Measurements from ENCODE around the gene MAT2A. TPM values are rescaled to one million over a fixed set of nuclear protein-coding genes. Genes with fewer than 3 reads are reported as not detected.

The MAT2A gene
- total RNA-seq, 1 experiment from 2014 or later = 444 TPM

DNA sequence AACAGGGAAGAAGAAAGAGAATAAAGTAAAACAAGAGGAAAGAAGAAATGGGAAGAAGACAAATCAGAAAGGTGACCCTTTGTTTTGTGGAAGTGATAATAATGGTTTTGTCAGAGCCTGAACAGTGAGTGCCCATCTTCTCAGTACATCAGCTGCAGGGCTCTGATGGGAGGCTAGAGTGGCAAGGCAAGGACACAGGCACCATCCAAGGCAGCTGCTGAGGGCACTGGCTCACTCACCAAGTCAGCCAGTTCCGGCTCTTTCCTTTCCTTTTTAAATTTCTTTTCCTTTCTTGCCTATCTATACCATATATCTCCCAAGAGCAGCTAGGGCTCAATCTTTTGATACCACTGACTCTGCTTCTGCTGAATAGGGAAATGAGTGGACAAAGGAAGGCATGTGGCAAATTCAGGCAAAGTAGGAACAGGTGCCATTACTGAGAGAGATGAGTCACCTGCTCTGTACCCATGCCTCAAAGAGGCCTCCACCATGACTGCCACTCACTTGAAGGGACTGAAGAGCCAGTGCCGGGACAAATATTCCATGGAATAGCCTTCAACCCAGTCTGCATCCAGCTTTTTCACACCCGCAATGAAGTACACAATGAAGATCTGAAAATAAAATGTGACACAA, 16.1 kb downstream of the MAT2A start:
- H3K36me3 ChIP-seq (ENCODE audit: control insufficient read depth in 1 of 2, insufficient read depth in 2 of 2, low read length in 2 of 2) = peaks cover 24 to 40% of the 10 kb centered on the region in 2 experiments; a peak in 3 of 4 replicates
- BruUV-seq (replicated peaks) = no TSS peak
- POLR2A ChIA-PET = no interaction called here

DNA sequence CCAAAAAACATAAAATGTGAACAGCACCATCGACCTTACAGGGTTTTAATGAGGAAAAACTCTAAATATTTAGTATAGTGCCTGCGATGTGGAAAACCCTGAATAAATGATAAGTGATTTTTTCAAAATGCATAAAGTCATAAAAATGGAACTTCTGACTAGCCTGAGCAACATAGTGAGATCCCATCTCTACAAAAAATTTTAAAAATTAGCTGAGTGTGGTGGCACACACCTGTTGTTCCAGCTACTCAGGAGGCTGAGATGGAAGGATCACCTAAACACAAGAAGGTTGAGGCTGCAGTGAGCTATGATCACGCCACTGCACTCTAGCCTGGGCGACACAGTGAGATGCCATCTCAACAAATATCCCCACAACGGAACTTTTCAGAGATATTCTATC, 18.2 kb downstream of the MAT2A start:
- no TSS peak for BruUV-seq (replicated peaks)
- Histone ChIP-seq H3K4me3 (replicated peaks in 1 of 2; ENCODE audit: low read depth in 1 of 2, low read length in 2 of 2) (no peak overlapping the region), H3K9ac (ENCODE audit: low read length) (no peak overlapping the region), H3K9me2 (ENCODE audit: insufficient read depth) (no peaks in the 10 kb centered on the region), H4K20me1 (ENCODE audit: insufficient read depth) (no peaks in the 10 kb centered on the region; the same call in 1 of the 2 replicates), H3K36me3 (ENCODE audit: control insufficient read depth in 1 of 2, insufficient read depth in 2 of 2, low read length in 2 of 2) (peaks cover 21 to 26% of the 10 kb centered on the region in 2 experiments; a peak in 3 of 4 replicates), H3K9me3 (ENCODE audit: control insufficient read depth in 1 of 2, insufficient read depth in 1 of 2, low read depth in 1 of 2, low read length in 2 of 2) (no peaks in the 10 kb centered on the region), H3K4me1 (ENCODE audit: control insufficient read depth in 1 of 2, insufficient read depth in 2 of 2, low read length in 2 of 2) (peaks cover 0 to 12% of the 10 kb centered on the region in 2 experiments; a peak in 3 of 4 replicates), H3K27ac (ENCODE audit: low read depth, low read length) (no peak overlapping the region), H3K4me2 (ENCODE audit: low read length) (no peak overlapping the region), H3K27me3 (ENCODE audit: insufficient read depth, low read length) (no peaks in the 10 kb centered on the region), H2AFZ (ENCODE audit: low read depth, low read length, poor library complexity, severe bottlenecking) (no peak overlapping the region), H3K79me2 (ENCODE audit: insufficient read depth, low read length) (peaks cover 32% of the 10 kb centered on the region)
- RAD21 ChIA-PET (ENCODE audit: low non-redundant PET in 1 of 2, low total read pairs in 2 of 2, uncharacterized antibody in 2 of 2, unreplicated experiment in 2 of 2) = no interaction called here
- ATAC-seq = no peak
- TF ChIP-seq POLR2AphosphoS5 (IDR thresholded peaks at IDR 0.05; ENCODE audit: low read depth, low read length) (no peak), FOSL1 (IDR thresholded peaks at IDR 0.05; ENCODE audit: low read depth) (no peak), CEBPB (IDR thresholded peaks at IDR 0.05; ENCODE audit: low read depth) (no peak), EZH2 (IDR thresholded peaks at IDR 0.05) (no peak), CBX3 (IDR thresholded peaks at IDR 0.05; ENCODE audit: low read depth) (no peak), EGR1 (IDR thresholded peaks at IDR 0.05; ENCODE audit: low read depth) (no peak), TCF7L2 (IDR thresholded peaks at IDR 0.05; ENCODE audit: borderline replicate concordance, extremely low read depth, insufficient read depth, insufficient read length) (no peak), ELF1 (IDR thresholded peaks at IDR 0.05; ENCODE audit: borderline replicate concordance, low read depth) (no peak), EZH2phosphoT487 (IDR thresholded peaks at IDR 0.05; ENCODE audit: borderline replicate concordance) (no peak), POLR2A (IDR thresholded peaks at IDR 0.05; ENCODE audit: borderline replicate concordance, extremely low read depth, insufficient read depth, insufficient read length) (no peak)
- TF ChIP-seq, protein P1, sequence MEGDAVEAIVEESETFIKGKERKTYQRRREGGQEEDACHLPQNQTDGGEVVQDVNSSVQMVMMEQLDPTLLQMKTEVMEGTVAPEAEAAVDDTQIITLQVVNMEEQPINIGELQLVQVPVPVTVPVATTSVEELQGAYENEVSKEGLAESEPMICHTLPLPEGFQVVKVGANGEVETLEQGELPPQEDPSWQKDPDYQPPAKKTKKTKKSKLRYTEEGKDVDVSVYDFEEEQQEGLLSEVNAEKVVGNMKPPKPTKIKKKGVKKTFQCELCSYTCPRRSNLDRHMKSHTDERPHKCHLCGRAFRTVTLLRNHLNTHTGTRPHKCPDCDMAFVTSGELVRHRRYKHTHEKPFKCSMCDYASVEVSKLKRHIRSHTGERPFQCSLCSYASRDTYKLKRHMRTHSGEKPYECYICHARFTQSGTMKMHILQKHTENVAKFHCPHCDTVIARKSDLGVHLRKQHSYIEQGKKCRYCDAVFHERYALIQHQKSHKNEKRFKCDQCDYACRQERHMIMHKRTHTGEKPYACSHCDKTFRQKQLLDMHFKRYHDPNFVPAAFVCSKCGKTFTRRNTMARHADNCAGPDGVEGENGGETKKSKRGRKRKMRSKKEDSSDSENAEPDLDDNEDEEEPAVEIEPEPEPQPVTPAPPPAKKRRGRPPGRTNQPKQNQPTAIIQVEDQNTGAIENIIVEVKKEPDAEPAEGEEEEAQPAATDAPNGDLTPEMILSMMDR (IDR thresholded peaks at IDR 0.05 in 2 of 3, conservative IDR thresholded peaks at IDR 0.05 in 1 of 3; ENCODE audit: borderline replicate concordance in 1 of 3, insufficient read depth in 1 of 3, low read depth in 2 of 3, low read length in 2 of 3) = no peak
- TF ChIP-seq, protein P2, sequence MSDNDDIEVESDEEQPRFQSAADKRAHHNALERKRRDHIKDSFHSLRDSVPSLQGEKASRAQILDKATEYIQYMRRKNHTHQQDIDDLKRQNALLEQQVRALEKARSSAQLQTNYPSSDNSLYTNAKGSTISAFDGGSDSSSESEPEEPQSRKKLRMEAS (IDR thresholded peaks at IDR 0.05) = no peak
- TF ChIP-seq, protein P3, sequence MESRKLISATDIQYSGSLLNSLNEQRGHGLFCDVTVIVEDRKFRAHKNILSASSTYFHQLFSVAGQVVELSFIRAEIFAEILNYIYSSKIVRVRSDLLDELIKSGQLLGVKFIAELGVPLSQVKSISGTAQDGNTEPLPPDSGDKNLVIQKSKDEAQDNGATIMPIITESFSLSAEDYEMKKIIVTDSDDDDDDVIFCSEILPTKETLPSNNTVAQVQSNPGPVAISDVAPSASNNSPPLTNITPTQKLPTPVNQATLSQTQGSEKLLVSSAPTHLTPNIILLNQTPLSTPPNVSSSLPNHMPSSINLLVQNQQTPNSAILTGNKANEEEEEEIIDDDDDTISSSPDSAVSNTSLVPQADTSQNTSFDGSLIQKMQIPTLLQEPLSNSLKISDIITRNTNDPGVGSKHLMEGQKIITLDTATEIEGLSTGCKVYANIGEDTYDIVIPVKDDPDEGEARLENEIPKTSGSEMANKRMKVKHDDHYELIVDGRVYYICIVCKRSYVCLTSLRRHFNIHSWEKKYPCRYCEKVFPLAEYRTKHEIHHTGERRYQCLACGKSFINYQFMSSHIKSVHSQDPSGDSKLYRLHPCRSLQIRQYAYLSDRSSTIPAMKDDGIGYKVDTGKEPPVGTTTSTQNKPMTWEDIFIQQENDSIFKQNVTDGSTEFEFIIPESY (IDR thresholded peaks at IDR 0.05; ENCODE audit: extremely low read depth, insufficient replicate concordance, low read length) = no peak
- POLR2A ChIA-PET = interaction anchor here (0.9 to 1.2 kb wide), 4 partner anchors 10 to 140 kb away, joined by 3 to 4 read pairs (median 4); partner anchors contain the start of gene USP39
- DNase-seq (ENCODE audit: low read depth, low spot score) = no peak
- intact Hi-C loops (cut with micrococcal nuclease) = loop anchor here (10.0 kb wide), 1 partner anchor 232 kb away; the partner anchor contains the start of gene TGOLN2
- CTCF ChIA-PET = interaction anchor here (1.0 to 1.1 kb wide), 2 partner anchors 13 to 561 kb away, joined by 3 to 4 read pairs; no protein-coding TSS in a partner anchor

More for the DNA sequence above, 16.1 kb downstream of the MAT2A start:
- Histone ChIP-seq H4K20me1 (ENCODE audit: insufficient read depth) (no peaks in the 10 kb centered on the region; the same call in 1 of the 2 replicates), H2AFZ (ENCODE audit: low read depth, low read length, poor library complexity, severe bottlenecking) (no peak overlapping the region), H3K79me2 (ENCODE audit: insufficient read depth, low read length) (peaks cover 24% of the 10 kb centered on the region), H3K9me3 (ENCODE audit: control insufficient read depth in 1 of 2, insufficient read depth in 1 of 2, low read depth in 1 of 2, low read length in 2 of 2) (no peaks in the 10 kb centered on the region), H3K4me2 (ENCODE audit: low read length) (no peak overlapping the region), H3K4me1 (ENCODE audit: control insufficient read depth in 1 of 2, insufficient read depth in 2 of 2, low read length in 2 of 2) (peaks cover 0 to 4% of the 10 kb centered on the region in 2 experiments; a peak in 3 of 4 replicates), H3K9ac (ENCODE audit: low read length) (no peak overlapping the region), H3K9me2 (ENCODE audit: insufficient read depth) (no peaks in the 10 kb centered on the region), H3K27me3 (ENCODE audit: insufficient read depth, low read length) (no peaks in the 10 kb centered on the region), H3K27ac (ENCODE audit: low read depth, low read length) (no peak overlapping the region), H3K4me3 (replicated peaks in 1 of 2; ENCODE audit: low read depth in 1 of 2, low read length in 2 of 2) (no peak overlapping the region)
- CTCF ChIA-PET = interaction anchor here (1.5 kb wide), 1 partner anchor 16 kb away, joined by 4 read pairs; the partner anchor contains the start of gene MAT2A
- RAD21 ChIA-PET (ENCODE audit: low non-redundant PET in 1 of 2, low total read pairs in 2 of 2, uncharacterized antibody in 2 of 2, unreplicated experiment in 2 of 2) = no interaction called here
- no peak for TF ChIP-seq JUND (IDR thresholded peaks at IDR 0.05)
- DNase-seq (ENCODE audit: low read depth, low spot score) = no peak
- no peak for ATAC-seq
- intact Hi-C loops (cut with micrococcal nuclease) = loop anchor here (10.0 kb wide), 1 partner anchor 230 kb away; the partner anchor contains the start of gene TGOLN2

All from HCT116 (cell line).